HG02970 (cell line): ENCODE measurements around the gene SLC25A44.
A peak's percentile ranks its signal among the peaks of the same experiment; 100 is the strongest.
"Not testable (repeated sequence)": the region's sequence is repeated elsewhere in the genome, so short reads cannot be mapped to it uniquely, and the experiment has no call there.

ENCODE experiments used
- ATAC-seq: cut with Tn5 transposase; IDR thresholded peaks from one replicate; pipeline ENCODE4 v1.9.1; 2021; ENCODE audit warnings: mild to moderate bottlenecking, moderate library complexity, moderate number of reproducible peaks; ENCODE audit not compliant: unreplicated experiment, low FRiP score

SLC25A44 gene

DNA sequence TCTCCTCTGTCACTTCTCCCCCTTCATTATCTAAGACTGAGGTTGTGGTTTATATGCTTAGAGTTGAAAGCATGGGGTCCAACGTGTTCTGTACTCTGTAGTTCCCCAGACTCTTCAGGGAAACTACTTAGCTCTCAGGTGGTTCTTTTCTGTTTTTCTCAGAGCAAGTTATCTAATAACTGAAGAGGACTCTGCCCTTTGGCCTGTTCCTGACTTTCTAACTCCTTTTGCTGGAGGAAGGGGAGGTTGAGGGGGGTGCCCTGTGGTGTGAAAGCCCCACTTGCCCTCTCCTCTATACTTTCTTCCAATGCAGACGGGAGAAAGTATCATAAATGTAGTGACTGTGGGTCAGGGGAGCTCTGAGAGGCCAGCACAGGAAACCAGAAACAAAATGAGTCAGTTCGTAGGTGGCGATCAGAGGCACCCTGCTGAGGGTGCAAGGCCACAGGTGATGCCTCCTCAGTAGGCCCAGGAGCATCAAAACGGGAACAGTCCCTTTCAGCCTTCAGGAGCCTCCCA, 5.0 kb downstream of the SLC25A44 start:
- no peak for ATAC-seq

DNA sequence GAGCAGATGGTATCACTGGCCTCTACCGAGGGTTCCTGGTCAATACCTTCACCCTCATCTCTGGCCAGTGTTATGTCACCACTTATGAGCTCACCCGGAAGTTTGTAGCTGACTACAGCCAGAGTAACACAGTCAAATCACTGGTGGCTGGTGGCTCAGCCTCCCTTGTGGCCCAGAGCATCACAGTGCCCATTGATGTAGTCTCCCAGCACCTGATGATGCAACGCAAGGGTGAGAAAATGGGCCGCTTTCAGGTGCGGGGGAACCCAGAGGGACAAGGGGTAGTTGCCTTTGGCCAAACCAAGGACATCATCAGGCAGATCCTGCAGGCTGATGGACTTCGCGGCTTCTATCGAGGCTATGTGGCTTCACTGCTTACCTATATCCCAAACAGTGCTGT, 6.1 kb downstream of the SLC25A44 start:
- ATAC-seq, result no peak

DNA sequence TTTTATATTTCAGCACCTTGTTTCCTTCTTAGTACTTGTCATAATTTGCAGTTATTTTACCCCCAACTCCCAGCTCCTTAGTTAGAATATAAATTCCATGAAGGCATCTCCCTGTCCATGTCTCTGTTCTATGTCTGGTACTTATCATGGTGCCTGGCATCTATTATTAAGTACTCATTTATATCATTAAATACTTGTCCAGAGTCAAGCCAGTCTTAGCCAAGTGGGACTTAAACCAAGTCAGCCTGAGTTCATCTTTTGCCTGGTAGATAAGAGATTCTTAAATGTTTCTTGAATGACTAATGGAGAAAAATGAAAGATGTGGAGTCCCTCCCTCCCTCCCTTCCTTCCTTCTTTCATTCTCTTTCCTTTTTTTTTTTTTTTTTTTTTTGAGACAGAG, 9.4 kb downstream of the SLC25A44 start:
- ATAC-seq, result no peak

DNA sequence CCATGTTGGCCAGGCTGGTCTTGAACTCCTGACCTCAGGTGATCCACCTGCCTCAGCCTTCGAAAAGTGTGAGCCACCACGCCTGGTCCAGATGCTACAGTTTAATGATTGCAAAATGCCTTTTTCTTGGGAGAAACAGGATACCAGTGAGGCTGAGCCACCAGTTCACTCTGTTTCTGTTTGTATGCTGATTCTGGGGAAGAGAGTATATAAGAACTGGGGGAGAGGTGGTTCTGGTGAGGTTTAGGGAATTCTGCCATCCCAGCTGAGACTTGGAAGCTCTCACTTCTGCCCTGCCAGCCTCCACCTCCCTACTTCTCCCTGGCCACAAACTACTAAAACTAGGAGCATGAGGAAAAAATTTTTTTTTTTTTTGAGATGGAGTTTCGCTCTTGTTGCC, 10.8 kb downstream of the SLC25A44 start:
- no peak for ATAC-seq

DNA sequence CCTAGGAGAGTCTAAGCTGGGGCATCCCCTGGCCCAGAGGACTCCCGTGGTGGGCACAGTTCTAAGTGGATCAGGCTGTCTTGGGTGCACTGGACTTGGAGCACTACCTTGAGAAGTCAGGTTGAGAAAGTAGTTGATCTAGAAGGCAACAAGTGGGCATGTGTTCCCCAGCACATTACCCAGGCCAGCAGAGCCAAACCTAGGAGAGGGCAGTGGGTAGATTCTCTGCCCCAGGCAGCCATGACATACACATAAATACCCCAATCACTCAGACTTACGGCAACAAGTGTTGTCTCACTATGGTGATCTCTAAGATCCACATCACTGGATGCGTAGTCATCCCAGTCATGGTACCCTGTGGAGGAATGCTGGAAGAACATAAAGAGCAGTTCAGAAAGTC, 17.3 kb downstream of the SLC25A44 start:
- no peak for ATAC-seq

DNA sequence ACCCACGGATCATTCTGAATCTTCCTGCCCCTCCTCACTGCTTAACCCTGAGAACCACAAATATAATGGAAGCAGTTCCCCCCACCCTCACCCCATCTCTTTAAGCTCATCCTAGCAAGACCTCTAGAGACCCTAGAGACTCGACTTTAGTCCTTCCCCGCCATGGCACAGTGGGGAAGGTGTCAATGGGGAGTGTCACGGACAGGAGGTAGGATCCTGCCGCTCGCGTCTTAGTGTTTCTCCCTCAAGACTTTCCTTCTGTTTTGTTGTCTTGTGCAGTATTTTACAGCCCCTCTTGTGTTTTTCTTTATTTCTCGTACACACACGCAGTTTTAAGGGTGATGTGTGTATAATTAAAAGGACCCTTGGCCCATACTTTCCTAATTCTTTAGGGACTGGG, 18.2 kb downstream of the SLC25A44 start:
- no peak for ATAC-seq

DNA sequence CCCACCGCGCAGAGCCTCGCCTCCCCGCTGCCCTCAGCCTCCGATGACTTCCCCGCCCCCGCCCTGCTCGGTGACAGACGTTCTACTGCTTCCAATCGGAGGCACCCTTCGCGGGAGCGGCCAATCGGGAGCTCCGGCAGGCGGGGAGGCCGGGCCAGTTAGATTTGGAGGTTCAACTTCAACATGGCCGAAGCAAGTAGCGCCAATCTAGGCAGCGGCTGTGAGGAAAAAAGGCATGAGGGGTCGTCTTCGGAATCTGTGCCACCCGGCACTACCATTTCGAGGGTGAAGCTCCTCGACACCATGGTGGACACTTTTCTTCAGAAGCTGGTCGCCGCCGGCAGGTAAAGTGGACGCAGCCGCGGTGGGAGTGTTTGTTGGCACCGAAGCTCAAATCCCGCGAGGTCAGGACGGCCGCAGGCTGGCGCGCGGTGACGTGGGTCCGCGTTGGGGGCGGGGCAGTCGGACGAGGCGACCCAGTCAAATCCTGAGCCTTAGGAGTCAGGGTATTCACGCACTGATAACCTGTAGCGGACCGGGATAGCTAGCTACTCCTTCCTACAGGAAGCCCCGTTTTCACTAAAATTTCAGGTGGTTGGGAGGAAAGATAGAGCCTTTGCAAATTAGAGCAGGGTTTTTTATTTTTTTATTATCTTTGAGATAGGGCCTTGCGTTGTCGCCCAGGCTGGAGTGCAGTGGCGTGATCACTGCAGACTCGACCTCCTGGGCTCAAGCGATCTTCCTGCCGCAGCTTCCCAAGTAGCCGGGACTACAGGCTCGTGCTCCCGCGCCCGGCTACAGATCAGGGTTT, 19.1 kb downstream of the SLC25A44 start, which contains the start of gene PMF1:
Gene PMF1 (plus strand): TSS at position 175 of the 811 bp plus-strand sequence. CDS start 9 bp downstream, at position 184.
- peak; percentile 83 for ATAC-seq

DNA sequence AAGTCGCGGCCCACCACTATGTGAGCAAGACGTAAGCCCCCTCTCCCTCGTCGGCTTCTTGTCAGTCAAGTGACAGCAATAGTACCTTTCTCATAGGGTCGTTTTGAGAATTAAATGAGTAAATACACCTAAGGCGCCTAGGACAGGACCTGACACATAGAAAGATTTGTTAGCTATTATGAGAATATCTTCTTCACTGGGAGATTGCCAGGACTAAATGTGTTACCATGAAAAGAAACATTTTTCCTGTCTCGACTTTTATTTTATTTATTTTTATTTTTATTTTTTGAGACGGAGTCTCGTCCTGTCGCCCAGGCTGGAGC, 19.7 kb downstream of the SLC25A44 start:
- peak; percentile 4 for ATAC-seq

DNA sequence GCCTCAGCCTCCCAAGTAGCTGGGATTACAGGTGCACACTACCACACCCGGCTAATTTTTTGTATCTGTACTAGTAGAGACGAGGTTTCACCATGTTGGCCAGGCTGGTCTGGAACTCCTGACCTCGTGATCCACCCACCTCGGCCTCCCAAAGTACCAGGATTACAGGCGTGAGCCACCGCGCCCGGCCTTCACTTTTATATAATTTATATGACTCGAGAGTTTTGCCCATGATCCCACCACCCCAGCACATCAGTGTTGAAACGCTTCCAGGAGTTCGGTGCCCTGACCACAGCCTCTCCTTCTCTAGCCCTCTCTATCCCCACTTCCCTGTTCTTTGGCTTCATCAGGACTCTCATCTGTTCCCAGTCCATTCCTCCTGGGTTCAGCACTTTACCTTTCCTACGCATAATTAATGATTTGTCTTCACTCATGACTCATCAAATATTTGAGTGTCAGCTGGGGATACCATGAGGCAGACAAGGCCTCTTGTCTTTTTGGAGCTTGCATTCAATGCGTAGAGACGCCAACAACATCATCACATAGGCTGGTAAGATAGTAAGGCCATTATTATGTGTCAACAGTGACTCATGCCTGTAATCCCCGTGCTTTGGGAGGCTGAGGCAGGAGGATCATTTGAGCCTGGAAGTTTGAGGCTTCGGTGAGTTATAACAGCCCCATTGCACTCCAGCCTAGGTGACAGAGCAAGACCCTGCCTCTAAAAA, 20.3 kb downstream of the SLC25A44 start:
- ATAC-seq, result no peak

DNA sequence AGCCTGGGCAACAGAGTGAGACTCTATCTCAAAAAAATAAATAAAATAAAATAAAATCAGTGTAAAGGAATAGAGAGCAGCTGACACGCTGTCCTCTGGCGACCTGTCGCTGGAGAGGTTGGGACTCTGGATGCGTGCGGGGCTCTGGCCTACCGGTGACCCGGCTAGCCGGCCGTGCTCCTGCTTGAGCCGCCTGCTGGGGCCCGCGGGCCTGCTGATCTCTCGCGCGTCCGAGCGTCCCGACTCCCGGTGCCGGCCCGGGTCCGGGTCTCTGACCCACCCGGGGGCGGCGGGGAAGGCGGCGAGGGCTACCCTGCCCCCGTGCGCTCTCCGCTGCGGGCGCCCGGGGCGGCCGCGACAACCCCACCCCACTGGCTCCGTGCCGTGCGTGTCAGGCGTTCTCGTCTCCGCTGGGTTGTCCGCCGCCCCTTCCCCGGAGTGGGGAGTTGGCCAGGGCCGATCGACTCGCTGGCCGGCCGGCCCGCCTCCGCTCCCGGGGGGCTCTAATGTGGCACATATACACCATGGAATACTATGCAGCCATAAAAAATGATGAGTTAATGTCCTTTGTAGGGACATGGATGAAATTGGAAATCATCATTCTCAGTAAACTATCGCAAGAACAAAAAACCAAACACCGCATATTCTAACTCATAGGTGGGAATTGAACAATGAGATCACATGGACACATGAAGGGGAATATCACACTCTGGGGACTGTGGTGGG, 22.6 kb downstream of the SLC25A44 start:
- not testable (repeated sequence) for ATAC-seq

DNA sequence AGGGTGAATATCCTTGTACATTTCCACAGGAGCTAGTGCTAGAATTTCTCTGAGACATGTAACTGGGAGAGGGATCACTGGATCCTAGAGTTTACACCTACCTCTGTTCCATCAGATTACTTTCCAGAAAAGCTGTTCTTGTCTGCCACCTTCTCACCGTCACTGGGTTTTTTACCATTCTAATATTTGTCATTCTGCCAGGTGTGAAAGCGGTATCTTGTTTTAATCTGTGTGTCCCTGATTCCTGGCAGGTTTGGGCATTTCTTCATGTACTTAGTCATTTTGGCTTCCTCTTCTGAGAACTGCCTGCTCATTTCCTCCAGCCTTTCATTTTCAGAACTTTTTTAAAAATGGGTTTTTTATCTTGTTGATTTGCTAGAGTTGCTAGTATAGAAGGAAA, 24.0 kb downstream of the SLC25A44 start:
- ATAC-seq, result no peak

DNA sequence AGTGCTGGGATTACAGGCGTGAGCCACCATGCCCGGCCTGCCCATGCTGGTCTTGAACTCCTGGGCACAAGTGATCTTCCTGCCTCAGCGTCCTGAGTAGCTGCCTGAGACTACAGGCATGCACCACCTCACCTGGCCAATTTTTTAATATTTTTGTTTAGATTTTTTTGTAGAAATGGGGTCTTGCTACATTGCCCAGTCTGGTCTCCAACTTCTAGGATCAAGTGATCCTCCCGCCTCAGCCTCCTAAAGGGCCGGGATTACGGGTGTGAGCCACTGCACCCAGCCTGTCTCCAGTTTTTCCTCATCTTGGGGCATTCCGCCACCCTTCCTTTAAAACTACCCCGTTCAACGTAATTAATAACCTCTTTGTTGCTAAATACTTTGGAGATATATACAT, 26.3 kb downstream of the SLC25A44 start:
- no peak for ATAC-seq

DNA sequence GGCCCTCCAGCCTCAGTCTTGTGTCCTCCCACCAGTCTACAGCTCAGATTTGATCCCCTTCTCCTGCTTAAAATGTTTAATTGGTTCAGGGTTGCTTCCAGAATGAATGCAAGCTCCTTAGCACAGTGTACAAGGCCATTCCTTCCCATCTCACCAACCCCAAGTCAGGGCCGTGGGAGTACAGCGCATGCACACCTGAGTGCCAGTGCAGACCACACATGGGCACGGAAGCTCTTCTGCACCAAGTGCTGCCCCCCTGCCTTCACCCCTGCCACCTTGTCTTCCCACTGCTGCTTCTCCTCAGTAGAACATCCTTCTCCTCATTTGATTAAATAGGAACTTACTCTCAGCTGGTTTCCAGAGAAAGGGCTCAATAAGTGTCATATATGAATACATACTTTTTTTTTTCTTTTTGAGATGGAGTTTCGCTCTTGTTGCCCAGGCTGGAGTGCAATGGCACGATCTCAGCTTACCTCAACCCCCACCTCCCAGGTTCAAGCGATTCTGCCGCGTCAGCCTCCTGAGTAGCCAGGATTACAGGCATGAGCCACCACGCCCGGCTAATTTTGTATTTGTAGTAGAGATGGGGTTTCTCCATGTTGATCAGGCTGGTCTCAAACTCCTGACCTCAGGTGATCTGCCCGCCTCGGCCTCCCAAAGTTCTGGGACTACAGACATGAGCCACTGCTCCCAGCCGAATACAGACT, 28.2 kb downstream of the SLC25A44 start:
- no peak for ATAC-seq

DNA sequence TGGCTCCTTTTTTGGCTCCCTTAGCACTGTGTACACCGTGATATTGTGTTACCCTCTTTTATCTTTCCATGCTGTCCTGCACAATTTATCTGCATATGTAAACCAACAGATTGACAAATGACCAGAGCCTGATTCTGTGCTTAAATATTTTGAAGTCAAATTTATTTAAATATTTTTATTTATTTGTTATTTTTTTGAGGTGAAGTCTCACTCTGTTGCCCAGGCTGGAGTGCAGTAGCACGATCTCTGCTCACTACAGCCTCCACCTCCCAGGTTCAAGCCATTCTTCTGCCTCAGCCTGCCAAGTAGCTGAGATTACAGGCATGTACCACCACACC, 31.7 kb downstream of the SLC25A44 start:
- ATAC-seq, result peak; percentile 3

DNA sequence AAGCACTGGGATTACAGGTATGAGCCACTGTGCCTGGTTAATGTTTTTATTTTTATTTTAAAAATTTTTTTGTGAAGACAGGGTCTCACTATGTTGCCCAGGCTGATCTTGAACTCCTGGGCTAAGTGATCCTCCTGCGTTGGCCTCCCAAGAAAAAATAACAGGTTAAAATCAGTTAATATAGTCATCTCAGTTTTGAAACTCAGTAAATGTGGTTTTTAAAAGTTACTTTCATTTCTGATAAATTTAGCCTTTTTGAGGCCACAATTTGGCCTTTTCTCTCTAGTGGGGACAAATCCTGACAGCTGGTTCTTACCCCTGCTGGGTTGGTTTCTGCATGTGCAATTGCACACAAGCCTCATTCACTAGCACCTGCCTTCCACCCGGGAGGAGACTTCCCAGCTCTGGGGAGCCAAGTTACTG, 32.2 kb downstream of the SLC25A44 start:
- peak; percentile 45 for ATAC-seq

DNA sequence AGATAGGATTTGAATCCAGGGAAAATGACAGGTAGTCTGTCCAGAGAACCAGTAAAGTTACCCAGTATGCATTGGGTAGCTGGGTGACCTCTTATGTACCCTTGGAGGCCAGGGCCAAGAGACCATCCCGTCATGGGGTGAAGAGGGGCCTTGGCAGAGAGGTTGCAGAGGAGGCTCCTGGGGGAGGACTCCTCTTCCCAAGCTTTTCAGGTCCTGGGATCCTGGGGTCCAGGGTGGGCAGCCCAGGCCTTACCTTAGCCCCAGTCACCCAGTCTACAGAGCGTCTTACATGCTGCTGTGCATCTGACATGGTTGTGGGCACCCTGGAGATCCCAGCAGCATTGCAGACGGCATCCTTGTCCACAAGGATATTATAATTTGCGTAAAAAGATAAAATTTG, 32.9 kb downstream of the SLC25A44 start:
- no peak for ATAC-seq

DNA sequence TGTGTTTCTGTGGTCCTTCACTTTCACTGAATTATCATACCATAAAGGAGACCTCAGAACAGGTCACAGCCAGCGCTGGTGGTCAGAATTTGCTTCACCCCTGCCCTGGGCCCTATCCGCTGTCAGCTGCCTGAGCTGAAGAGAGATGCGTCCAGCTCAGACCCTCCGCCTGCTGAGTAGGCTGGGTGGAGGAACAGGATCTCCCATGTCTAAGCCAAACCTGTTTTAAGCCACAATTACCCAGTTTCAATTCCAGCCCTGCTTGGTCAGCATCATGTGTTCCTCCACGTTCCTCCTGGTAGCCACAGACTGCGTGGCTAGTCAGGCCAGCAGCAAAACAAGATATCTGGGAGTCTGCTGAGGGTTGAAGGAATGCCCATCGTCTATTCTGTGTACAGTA, 34.6 kb downstream of the SLC25A44 start:
- no peak for ATAC-seq

DNA sequence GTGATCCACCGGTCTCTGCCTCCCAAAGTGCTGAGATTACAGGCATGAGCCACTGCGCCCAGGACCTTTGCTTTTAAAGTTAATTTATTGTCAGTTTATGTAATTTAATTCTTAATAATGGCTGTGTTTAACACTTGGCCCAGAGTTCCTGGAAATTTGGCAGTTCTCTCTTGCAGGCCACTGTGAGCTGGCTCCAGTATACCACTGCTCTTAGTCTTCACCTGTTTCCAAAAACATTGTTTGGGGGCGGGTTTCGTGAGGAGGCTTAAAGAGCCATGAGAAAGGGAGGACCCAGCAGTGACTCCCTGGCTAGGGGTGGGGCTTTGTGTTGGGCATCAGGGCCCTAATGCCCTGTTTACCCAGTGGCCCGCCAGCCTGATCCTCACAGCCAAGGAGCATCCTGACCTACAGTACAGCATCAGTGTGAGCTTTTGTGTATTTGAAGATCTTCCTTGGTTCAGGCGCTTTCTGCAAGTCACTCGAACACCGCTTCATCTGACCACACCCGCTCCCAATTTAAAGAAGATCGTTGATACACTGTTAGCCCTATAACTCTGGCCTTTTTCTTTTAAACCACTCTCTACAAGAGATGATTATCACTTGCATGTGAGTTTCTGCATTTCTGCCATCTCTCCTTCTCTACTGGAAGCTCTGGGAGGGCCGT, 36.0 kb downstream of the SLC25A44 start:
- ATAC-seq, result no peak

DNA sequence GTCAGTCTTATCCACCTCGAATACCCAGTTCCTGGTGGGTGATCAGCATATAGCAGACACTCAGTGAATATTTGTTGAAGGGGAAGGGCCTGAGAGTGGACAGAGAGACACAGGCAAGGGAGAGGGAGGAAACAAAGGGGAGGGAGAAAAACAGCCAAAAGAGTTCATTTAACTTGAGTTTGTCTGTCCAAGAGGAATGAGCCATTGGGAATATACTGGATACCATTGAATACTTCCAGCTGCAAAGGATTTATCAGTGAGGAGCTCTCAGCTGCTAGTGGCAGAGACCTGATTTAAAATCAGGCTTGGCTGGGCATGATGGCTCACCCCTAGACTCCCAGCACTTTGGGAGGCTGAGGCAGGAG, 36.6 kb downstream of the SLC25A44 start:
- ATAC-seq, result no peak

DNA sequence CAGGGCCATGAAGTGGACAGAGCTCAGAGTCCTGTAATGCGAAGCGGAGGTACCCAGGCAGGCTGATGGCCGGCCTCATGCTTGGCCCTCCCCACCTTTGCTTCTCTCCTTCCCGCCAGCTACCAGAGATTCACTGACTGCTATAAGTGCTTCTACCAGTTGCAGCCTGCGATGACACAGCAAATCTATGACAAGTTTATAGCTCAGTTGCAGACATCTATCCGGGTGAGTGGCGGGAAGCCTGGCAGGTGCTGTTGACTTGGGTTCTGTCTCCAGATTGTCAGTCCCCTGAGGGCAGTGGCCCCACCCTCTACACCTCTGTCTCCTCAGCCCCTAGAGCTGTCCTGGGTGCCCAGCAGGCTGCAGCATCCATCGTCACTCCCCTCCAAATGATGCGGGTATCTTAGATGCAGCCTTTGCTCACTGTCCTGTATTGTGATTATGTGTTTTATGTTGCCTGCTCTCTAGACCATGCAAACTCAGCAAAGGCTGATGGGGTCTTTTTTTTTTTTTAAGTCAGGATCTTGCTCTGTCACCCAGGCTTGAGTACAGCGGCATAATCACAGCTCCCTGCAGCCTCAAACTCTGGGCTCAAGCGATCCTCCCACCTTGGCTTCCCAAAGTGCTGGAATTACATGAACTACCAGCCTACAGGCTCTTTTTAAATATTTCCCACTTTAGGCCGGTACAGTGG, 38.4 kb downstream of the SLC25A44 start:
- no peak for ATAC-seq
